IMR-90 (cell line): ENCODE measurements around the gene PRUNE2. TPM values are rescaled to one million over a fixed set of nuclear protein-coding genes. Genes with fewer than 3 reads are reported as not detected.

Experiments
- ATAC-seq: fragments of 200-7000 bp; cut with Tn5 transposase; 2 replicates; pipeline ENCODE4 v1.9.1; 2020; ENCODE audit warnings: low read depth, mild to moderate bottlenecking, moderate library complexity
- BruUV-seq: library from RNA; stranded (reverse); fragments of 400-500 nt; replicated peaks from 2 replicates; lab custom pipeline; 2021; lab: Mats Ljungman, UMichigan
- CTCF ChIA-PET: fragments of 300-600 bp; formaldehyde crosslinking; extraction: SDS; loops from one replicate; lab custom pipeline; 2021; ENCODE audit warnings: antibody characterized with exemption; lab: Yijun Ruan, JAX
- POLR2A ChIA-PET: fragments of 300-600 bp; sonication (Branson Sonifier 250); formaldehyde crosslinking; loops from one replicate; lab custom pipeline; 2022; ENCODE audit warnings: antibody characterized with exemption; ENCODE audit not compliant: unreplicated experiment; lab: Charles Lee
- DNase-seq: peaks from one replicate; pipeline ENCODE4 v3.0.0; 2013
- H2AFZ ChIP-seq: replicated peaks from 2 replicates; pipeline ENCODE3; 2013; ENCODE audit warnings: low read length, mild to moderate bottlenecking; ENCODE audit not compliant: poor library complexity
- H2AK5ac ChIP-seq: 2 replicates; pipeline ENCODE4 v1.6.1; 2013; ENCODE audit warnings: low read depth, low read length, inconsistent platforms
- H2AK9ac ChIP-seq: replicated peaks from 2 replicates; pipeline ENCODE3; 2013; ENCODE audit warnings: mild to moderate bottlenecking, low read depth, low read length, moderate library complexity; ENCODE audit not compliant: poor library complexity
- H2BK120ac ChIP-seq: 2 replicates; pipeline ENCODE4 v1.6.1; 2013; ENCODE audit warnings: low read depth, low read length, inconsistent platforms
- H2BK15ac ChIP-seq: 3 replicates; pipeline ENCODE4 v1.6.1; 2013; ENCODE audit warnings: low read depth, low read length, inconsistent platforms
- H2BK20ac ChIP-seq: 2 replicates; pipeline ENCODE4 v1.6.1; 2013; ENCODE audit warnings: low read depth, mild to moderate bottlenecking, inconsistent platforms, low read length, moderate library complexity
- H2BK5ac ChIP-seq: 2 replicates; pipeline ENCODE4 v1.6.1; 2013; ENCODE audit warnings: mild to moderate bottlenecking, low read depth, low read length, inconsistent platforms; ENCODE audit not compliant: poor library complexity, severe bottlenecking
- H3K14ac ChIP-seq: replicated peaks from 2 replicates; pipeline ENCODE4 v1.6.1; 2013; ENCODE audit warnings: low read depth, low read length, inconsistent platforms
- H3K18ac ChIP-seq: 2 replicates; pipeline ENCODE4 v1.6.1; 2013; ENCODE audit warnings: low read depth, low read length, control low read depth
- H3K23ac ChIP-seq: 2 replicates; pipeline ENCODE4 v1.6.1; 2013; ENCODE audit warnings: low read depth, low read length, inconsistent platforms
- H3K27ac ChIP-seq: 2 replicates; pipeline ENCODE4 v1.5.1; 2013; ENCODE audit warnings: mild to moderate bottlenecking, control low read depth, low read length; ENCODE audit not compliant: insufficient read depth
- H3K27me3 ChIP-seq: 2 replicates; pipeline ENCODE4 v1.6.1; 2013; ENCODE audit warnings: low read length; ENCODE audit not compliant: control insufficient read depth, insufficient read depth
- H3K36me3 ChIP-seq: 2 replicates; pipeline ENCODE4 v1.6.1; 2013; ENCODE audit warnings: low read length, mixed read lengths; ENCODE audit not compliant: control insufficient read depth, insufficient read depth
- H3K4ac ChIP-seq: 2 replicates; pipeline ENCODE4 v1.6.1; 2013; ENCODE audit warnings: low read depth, low read length, inconsistent platforms
- H3K4me1 ChIP-seq: 2 replicates; pipeline ENCODE4 v1.6.1; 2013; ENCODE audit warnings: low read length, mixed read lengths; ENCODE audit not compliant: control insufficient read depth, insufficient read depth
- H3K4me2 ChIP-seq: 2 replicates; pipeline ENCODE4 v1.6.1; 2013; ENCODE audit warnings: low read depth, mild to moderate bottlenecking, control low read depth, low read length, moderate library complexity
- H3K4me3 ChIP-seq: 2 replicates; pipeline ENCODE4 v1.5.1; 2013; ENCODE audit warnings: low read depth, mild to moderate bottlenecking, control low read depth, low read length, moderate library complexity; ENCODE audit not compliant: insufficient read depth
- H3K56ac ChIP-seq: 2 replicates; pipeline ENCODE4 v1.6.1; 2013; ENCODE audit warnings: low read length, inconsistent platforms; ENCODE audit not compliant: insufficient read depth; ENCODE audit errors: extremely low read depth
- H3K79me1 ChIP-seq, 2 experiments: 2 replicates each; pipeline ENCODE4 v1.6.1; 2013; ENCODE audit warnings: low read length in 2 of 2, inconsistent platforms in 1 of 2, low read depth in 1 of 2
- H3K9ac ChIP-seq: 2 replicates; pipeline ENCODE4 v1.6.1; 2013; ENCODE audit warnings: low read depth, low read length, control low read depth
- H3K9me1 ChIP-seq: 2 replicates; pipeline ENCODE4 v1.6.1; 2013; ENCODE audit warnings: low read length, inconsistent platforms; ENCODE audit not compliant: insufficient read depth
- H3K9me3 ChIP-seq: 2 replicates; pipeline ENCODE4 v1.6.1; 2013; ENCODE audit warnings: low read length; ENCODE audit not compliant: control insufficient read depth, insufficient read depth
- H4K20me1 ChIP-seq: 2 replicates; pipeline ENCODE4 v1.6.1; 2013; ENCODE audit warnings: low read length, inconsistent platforms; ENCODE audit not compliant: insufficient read depth
- H4K5ac ChIP-seq: 2 replicates; pipeline ENCODE4 v1.6.1; 2013; ENCODE audit warnings: mild to moderate bottlenecking, low read depth, low read length, control low read depth
- H4K8ac ChIP-seq, 2 experiments: 2 replicates each; pipeline ENCODE4 v1.6.1; 2013; ENCODE audit warnings: low read depth in 2 of 2, low read length in 2 of 2, control low read depth in 1 of 2, inconsistent platforms in 1 of 2
- H4K91ac ChIP-seq: 2 replicates; pipeline ENCODE4 v1.6.1; 2013; ENCODE audit warnings: low read depth, low read length, inconsistent platforms; ENCODE audit not compliant: insufficient read depth
- BHLHE40 ChIP-seq: fragments of 150-350 bp; IDR thresholded peaks from 2 replicates; pipeline ENCODE4 v1.6.1; 2016; ENCODE audit warnings: mild to moderate bottlenecking, low read depth, low read length
- CHD1 ChIP-seq: IDR thresholded peaks from 2 replicates; pipeline ENCODE4 v1.6.1; 2012; ENCODE audit warnings: low read depth, low read length, improper control_type of control experiment
- CTCF ChIP-seq: conservative IDR thresholded peaks from 2 replicates; pipeline ENCODE4 v1.5.1; 2012; ENCODE audit warnings: mild to moderate bottlenecking, low read depth, low read length, improper control_type of control experiment
- ELK1 ChIP-seq: fragments of 150-350 bp; IDR thresholded peaks from 2 replicates; pipeline ENCODE4 v1.6.1; 2016; ENCODE audit warnings: low read depth, mild to moderate bottlenecking, low read length, moderate library complexity, borderline replicate concordance
- FOS ChIP-seq: fragments of 150-350 bp; IDR thresholded peaks from 2 replicates; pipeline ENCODE4 v1.6.1; 2016; ENCODE audit warnings: low read depth, low read length
- NFE2L2 ChIP-seq: fragments of 150-350 bp; IDR thresholded peaks from 2 replicates; pipeline ENCODE4 v1.6.1; 2016; ENCODE audit warnings: low read depth, mild to moderate bottlenecking, low read length
- POLR2A ChIP-seq: IDR thresholded peaks from 2 replicates; pipeline ENCODE4 v1.6.1; 2012; ENCODE audit warnings: mild to moderate bottlenecking, low read depth, low read length
- RAD21 ChIP-seq: IDR thresholded peaks from 2 replicates; pipeline ENCODE4 v1.6.1; 2012; ENCODE audit warnings: low read length, improper control_type of control experiment
- RCOR1 ChIP-seq: IDR thresholded peaks from 2 replicates; pipeline ENCODE4 v1.6.1; 2012; ENCODE audit warnings: mild to moderate bottlenecking, low read length, improper control_type of control experiment; ENCODE audit not compliant: insufficient replicate concordance
- RFX5 ChIP-seq: IDR thresholded peaks from 2 replicates; pipeline ENCODE4 v1.8.0; 2012; ENCODE audit warnings: low read depth, mild to moderate bottlenecking, low read length, moderate library complexity
- SMC3 ChIP-seq: fragments of 150-350 bp; IDR thresholded peaks from 2 replicates; pipeline ENCODE4 v1.6.1; 2016; ENCODE audit warnings: low read depth, mild to moderate bottlenecking, antibody characterized with exemption, low read length, moderate library complexity
- USF2 ChIP-seq: fragments of 150-350 bp; IDR thresholded peaks from 2 replicates; pipeline ENCODE4 v1.6.1; 2017; ENCODE audit warnings: mild to moderate bottlenecking, antibody characterized with exemption, low read length, low read depth
- WGBS, 2 experiments: methylation state at CpG; one replicate each; pipeline versions ENCODE4 v1.1.5 to v1.1.7; 2013; ENCODE audit warnings: missing lambda C conversion rate in 2 of 2; ENCODE audit not compliant: insufficient read length in 1 of 2; ENCODE audit errors: extremely low coverage in 2 of 2; 5-methylcytosine and 5-hydroxymethylcytosine counted together
- dilution Hi-C: fragments of 300-500 bp; cut with HindIII; formaldehyde crosslinking; loops from one replicate; pipeline ENCODE4 v1.14.3; 2018; ENCODE audit warnings: low sequenced_read_pairs; ENCODE audit not compliant: unreplicated experiment
- in situ Hi-C: fragments of 300-500 bp; cut with MboI; formaldehyde crosslinking; loops from 3 replicates; pipeline ENCODE4 v1.14.3; 2019; ENCODE audit warnings: low sequenced_read_pairs, inconsistent platforms, mixed read lengths
- intact Hi-C: fragments of 100-400 bp; cut with micrococcal nuclease; formaldehyde crosslinking; loops from 2 replicates; pipeline ENCODE4 v1.10.0; 2022
- polyA plus RNA-seq, 3 experiments: library from polyadenylated mRNA; depleted of rRNA; stranded (reverse); fragments of >200 nt; gene quantifications; 2 replicates each; pipeline ENCODE4 v1.2.3, GENCODE V29; 2012; ENCODE audit warnings: low replicate concordance in 1 of 3
- total RNA-seq: library from RNA; depleted of rRNA; stranded (reverse); fragments of >200 nt; gene quantifications from 2 replicates; pipeline ENCODE4 v1.2.3, GENCODE V29; 2012

PRUNE2 gene
- total and polyA plus RNA-seq, 2 of the 4 experiments (the other 2 are of a cell fraction), result 0.70 to 1.6 TPM

GRCh38 chr9:76620996-76621395, 284.9 kb downstream of the PRUNE2 start:
- Histone ChIP-seq H3K56ac (no peak overlapping the region), H2BK20ac (no peak overlapping the region), H3K23ac (no peak overlapping the region), H4K8ac (no peak overlapping the region), H4K91ac (no peak overlapping the region), H3K18ac (no peak overlapping the region), H2AK9ac (no peak overlapping the region), H2BK5ac (no peak overlapping the region), H3K4me1 (no peaks in the 10 kb centered on the region; the same call in 1 of the 2 replicates), H4K5ac (no peak overlapping the region), H3K27ac (no peak overlapping the region), H2AK5ac (no peak overlapping the region), H3K4me2 (no peak overlapping the region), H3K9me3 (no peaks in the 10 kb centered on the region), H2BK15ac (no peak overlapping the region), H3K9ac (no peak overlapping the region), H3K27me3 (no peaks in the 10 kb centered on the region; the same call in 1 of the 2 replicates), H4K20me1 (no peaks in the 10 kb centered on the region), H3K4ac (no peak overlapping the region), H2BK120ac (no peak overlapping the region), H3K36me3 (no peaks in the 10 kb centered on the region), H3K9me1 (no peaks in the 10 kb centered on the region), H3K79me1 (no peaks in the 10 kb centered on the region), H3K4me3 (no peak overlapping the region), H2AFZ (no peak overlapping the region), H3K14ac (no peak overlapping the region)
- in situ Hi-C loops (no loop called here), dilution Hi-C loops (no loop called here), intact Hi-C loops (no loop called here)
- ATAC-seq, result no peak
- TF ChIP-seq ELK1 (no peak), RAD21 (no peak), USF2 (no peak), NFE2L2 (no peak), SMC3 (no peak), CHD1 (no peak), BHLHE40 (no peak), CTCF (no peak), POLR2A (no peak), RCOR1 (no peak), FOS (no peak), RFX5 (no peak)
- ChIA-PET CTCF (interaction anchor here (0.6 kb wide), 2 partner anchors 156 to 191 kb away, joined by 3 read pairs; no protein-coding TSS in a partner anchor), POLR2A (interaction anchor here (0.6 kb wide), 1 partner anchor 90 kb away, joined by 3 read pairs; no protein-coding TSS in a partner anchor)
- no TSS peak for BruUV-seq
- WGBS, 2 experiments, result no CpG with 5 or more reads among the region's 3 CpGs
- DNase-seq, result no peak
